Neural progenitor cell (in vitro differentiated cells): ENCODE data around the gene VEGFA.

ENCODE experiments used
- CTCF ChIP-seq: fragments of 200-600 bp; sonication (generic); IDR thresholded peaks from 2 replicates; pipeline ENCODE4 v1.5.1; 2017; ENCODE audit warnings: antibody characterized with exemption, mild to moderate bottlenecking
- EZH2 ChIP-seq: fragments of 200-600 bp; sonication (generic); IDR thresholded peaks from 2 replicates; pipeline ENCODE4 v1.6.1; 2017; ENCODE audit warnings: antibody characterized with exemption, mild to moderate bottlenecking, moderate library complexity
- EZH2phosphoT487 ChIP-seq: fragments of 200-600 bp; sonication (generic); IDR thresholded peaks from 2 replicates; pipeline ENCODE4 v1.6.1; 2017; ENCODE audit warnings: antibody characterized with exemption

GRCh38 chr6:43791745-43792422 is 21.9 kb downstream of the VEGFA start:
- TF ChIP-seq EZH2, result no peak
- TF ChIP-seq EZH2phosphoT487, result no peak
- TF ChIP-seq CTCF, result no peak
